HG02884 (cell line): ENCODE measurements around the gene WHRN.

Experiments used
- ATAC-seq: cut with Tn5 transposase; IDR thresholded peaks from one replicate; pipeline ENCODE4 v1.9.1; 2021; ENCODE audit warnings: mild to moderate bottlenecking, moderate library complexity; ENCODE audit not compliant: unreplicated experiment

WHRN gene

DNA sequence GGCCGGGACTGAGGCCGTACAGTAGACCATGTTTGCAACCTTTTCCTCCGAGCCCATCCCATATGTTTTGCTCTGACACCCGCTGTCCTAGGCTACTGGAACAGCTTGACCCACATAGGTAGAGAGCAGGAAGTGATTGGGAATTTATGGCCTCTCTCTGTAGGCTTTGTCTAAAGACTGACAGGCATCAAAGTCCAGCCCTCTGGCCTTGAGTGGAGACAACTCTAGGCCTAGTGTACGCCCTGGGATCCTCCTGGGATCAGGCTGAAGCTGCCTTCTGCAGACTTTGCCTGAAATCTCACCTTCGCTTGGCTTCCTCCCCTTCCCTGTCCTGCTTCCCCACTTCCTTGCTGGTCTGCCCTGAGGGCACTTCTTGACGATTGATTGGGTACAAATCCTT is 103.9 kb downstream of the WHRN start:
- no peak for ATAC-seq

DNA sequence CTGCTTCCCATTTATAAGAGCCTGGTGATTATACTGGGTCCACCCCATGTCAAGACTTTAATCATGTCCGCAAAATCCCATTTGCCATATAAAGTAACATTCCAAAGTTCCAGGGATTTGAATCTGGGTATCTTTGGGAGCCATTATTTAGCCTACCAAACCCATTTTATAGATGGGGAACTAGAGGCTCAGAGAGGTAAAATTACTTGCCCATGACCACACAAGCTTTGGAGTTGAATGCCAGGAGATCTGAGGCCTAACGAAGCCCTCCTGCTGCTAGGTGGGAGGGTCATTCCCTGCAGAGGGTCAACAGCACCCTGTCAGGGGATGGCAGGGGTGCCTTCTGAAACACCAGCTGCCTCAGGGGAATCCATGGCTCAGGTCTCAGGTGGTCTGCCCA is 104.5 kb downstream of the WHRN start:
- ATAC-seq: no peak

DNA sequence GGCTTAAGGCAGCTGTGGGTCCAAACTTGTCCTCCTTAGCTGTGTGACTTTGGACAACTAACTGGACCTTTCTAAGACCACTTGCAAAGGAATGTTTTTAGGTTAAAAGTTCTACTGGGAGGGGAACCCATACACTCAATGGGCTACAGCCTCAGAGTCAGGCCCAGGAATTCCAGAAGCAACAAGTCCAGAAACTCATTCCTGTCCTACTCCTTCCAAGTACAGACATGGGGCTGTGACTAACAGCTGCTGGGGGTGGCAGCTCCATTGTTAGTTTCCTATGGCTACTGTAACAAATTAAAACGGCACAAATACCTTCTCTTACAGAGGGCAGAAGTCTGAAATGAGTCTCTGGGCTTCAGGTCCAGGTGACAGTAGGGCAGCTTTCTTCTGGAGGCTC is 105.1 kb downstream of the WHRN start:
- no peak for ATAC-seq

DNA sequence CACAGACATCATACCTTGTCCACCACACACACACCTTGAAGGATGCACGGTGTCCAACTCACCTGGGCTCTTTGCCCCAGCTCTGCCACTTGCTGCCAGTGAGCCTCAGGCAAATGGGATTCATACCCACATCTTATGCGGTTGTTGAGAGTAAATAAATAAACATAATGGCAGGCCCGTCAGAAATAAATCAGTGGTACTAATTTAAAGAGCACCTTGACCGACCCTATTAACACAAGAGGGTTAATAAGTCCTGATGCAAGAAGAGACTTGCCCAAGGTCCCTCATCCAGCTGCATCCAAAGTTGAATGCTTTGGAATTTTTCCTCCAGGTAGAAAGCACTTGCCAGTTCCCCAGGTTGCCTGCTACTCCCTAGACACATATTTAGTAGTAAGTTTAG is 105.9 kb downstream of the WHRN start:
- no peak for ATAC-seq

DNA sequence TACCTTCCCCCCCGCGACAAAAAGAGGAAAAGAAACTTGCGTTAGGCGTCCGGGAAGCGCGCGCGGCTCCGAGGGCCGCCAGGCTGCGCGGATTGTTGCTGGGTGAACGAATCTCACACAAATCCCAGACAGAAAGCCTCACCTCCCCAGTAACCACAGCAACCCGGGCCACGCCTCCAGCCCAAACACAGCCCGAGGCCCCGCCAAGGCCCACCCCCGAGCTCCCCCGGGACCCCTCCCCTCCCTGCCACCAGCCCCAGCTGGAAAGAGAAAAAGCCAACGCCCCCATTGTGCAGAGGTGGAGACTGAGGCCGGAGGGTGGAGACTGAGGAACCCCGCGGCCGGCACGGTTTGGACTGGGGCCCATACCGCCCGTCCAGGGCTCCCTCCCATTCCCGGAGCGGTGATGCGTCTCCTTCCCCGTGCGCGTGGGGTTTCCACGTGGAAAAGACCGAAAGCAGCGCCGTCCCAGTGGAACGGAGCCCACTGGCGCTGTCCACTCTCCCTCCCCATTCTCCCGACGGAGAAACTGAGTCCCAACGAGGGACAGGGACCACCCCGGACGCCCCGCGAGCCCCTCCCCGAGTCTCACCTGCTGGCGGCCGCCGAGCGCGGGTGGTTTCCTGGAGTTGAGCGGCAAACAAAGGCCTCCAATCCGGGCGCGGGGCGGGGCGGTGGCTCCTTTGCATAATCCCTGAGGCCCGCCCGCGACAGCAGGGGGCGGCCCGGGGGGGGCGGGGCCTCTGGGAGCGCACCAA is 107.2 kb downstream of the WHRN start:
- ATAC-seq: peak; percentile 76

DNA sequence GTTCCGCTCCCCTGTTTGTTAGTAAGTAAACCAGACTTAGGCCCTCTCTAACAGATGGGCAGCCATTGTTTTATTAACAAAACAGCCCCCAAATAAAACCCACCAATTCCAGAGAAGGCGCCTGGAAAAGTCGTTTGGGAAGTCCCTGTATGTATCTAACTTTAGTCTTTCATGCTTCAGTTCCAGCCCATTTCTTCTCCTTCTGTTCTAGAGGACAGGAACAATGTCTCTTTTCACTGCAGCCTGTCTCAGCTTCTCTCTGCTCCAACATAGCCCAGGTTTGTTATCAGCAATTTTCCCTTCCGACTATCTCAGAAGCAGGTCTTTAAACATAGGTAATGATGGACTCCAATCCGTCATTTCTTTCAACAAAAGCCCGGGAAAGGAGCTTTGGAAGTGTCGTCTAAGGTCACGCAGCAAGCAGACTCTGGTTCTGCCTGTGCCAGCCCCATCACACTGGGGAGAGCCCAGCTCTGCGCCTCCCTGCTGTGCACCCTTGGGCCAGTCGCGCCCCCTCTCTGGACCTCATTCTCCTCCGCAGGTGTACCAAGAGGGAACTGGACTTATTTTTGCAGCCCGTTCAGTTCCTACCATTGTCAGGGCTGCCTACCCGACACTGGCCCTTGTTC is 107.9 kb downstream of the WHRN start:
- no peak for ATAC-seq

DNA sequence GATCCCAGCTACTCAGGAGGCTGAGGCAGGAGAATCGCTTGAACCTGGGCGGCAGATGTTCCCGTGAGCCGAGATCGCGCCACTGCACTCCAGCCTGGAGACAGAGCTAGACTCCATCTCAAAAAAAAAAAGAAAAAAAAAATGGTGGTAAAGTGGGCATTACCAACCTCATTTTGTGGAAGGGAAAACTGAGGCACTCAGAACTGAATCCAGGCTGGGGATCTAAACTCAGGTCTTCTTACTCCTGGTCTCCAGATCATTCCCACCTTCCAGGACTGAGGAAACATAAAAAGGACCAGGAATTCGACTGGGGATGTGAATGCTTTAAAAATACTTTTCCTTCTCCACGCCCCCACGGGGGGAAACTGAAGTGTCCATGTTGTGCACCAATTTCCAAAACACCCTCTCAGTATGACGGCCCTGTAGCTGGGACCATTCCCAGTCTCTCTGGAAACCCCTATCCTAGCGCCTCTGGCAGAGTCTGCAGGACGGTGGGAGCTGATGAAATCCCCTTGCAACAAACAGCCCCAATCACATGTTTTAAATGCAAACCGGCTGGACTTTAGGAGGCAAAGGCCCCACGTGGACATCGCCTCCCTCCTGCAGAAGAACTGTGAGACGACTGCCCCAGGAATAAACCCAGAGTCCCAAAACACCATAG is 108.6 kb downstream of the WHRN start:
- no peak for ATAC-seq

DNA sequence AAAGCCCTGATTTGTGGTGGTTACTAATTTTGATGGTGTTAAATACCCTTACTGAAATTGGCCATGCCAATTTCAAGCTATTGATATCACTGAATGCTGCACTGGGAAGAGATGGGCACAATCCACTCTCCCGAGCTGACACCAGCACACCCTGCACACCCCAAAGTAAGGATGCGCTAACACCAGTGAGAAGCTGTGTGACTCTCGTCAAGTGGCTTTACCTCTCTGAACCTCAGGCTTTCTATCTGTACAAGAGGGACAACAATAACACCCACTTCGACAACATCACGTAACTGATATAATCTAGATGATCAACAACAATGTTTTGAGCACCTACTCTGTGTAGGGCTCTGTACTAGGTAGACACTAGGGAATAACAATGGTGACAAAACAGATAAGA is 109.5 kb downstream of the WHRN start:
- no peak for ATAC-seq

DNA sequence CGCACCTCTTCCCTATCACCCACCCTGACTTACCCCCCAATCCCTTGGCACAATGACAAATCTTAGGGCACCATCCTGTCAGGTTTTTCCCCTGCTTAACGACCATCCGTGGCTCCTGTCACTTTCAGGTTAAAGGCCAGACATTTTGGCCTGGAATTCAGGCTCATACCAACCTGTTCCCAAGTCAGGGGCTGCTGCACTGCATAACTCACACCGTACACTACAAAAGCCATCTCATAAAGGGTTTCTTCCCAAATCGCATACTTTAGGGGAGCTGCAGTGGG is 110.0 kb downstream of the WHRN start:
- no peak for ATAC-seq

DNA sequence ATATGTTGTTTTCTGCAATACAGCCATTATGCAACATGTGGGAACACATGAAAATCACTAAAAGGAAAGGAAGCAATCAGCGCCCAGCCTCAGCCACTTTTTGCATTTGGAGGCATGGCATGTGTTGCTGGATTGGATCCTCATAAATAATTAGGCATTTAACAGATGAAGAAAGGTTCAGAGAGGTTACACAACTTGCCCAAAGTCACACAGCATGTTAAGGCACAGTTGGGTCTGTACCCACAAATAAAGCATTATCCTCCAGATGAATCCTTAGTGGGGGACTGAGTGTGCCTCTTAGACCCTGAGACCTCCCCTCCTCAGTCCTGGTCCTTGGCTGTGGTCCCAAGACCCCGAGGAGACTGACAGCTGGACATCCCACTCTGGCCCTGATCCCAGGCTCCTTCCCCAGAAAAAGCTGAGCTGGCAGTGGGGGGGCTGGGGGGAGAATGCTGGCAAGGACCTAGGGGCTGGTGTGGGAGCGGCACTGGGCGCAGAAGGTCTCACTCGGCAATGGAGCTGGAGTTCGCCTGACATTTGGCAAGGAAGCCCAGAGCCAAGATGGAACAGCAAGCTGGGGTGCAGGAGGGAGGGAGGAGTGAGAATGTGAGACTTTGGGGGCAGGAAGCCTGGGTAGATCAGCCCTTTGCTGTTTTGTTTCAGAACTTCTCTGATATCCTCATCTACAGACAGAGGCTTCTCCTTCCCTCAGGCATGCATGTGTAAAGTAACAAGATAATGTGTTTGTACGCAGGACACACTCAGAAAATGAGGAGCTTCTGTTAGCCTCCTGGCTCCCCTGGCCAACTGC is 110.5 kb downstream of the WHRN start:
- no peak for ATAC-seq

DNA sequence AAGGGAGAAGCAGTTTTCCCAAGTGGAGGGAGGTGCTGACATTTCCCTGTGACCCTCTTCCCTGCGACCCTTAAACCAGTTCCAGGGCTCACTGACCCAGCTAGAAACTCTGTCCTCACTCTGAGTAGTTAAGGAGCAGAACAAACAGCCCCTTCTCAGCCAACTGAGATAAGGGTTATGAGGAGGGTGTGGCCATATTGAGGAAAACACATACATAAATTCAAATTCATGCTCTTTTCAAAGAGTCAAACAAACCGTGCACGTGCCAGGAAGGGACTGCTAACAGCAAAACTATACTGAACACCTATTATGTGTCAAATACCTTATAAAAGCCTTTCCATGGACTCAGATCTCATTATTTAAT is 112.5 kb downstream of the WHRN start:
- no peak for ATAC-seq

DNA sequence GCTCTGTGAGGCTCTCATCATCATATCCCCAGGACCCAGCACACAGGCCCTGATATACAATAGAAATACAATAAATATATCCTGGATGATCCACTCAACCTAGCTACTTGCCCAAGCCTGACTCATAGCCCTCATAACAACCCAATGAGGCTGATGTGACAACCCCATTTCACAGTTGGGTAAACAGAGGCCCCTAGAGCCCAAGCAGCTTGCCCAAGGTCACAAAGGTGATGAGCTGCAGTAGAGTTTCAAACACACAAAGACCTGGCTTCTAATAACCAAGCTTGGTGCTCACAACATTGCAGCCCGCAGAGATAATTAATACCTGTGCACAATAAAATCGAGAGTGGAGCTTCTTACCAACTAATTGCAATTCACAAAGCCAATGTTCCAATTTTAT is 114.3 kb downstream of the WHRN start:
- ATAC-seq: no peak

DNA sequence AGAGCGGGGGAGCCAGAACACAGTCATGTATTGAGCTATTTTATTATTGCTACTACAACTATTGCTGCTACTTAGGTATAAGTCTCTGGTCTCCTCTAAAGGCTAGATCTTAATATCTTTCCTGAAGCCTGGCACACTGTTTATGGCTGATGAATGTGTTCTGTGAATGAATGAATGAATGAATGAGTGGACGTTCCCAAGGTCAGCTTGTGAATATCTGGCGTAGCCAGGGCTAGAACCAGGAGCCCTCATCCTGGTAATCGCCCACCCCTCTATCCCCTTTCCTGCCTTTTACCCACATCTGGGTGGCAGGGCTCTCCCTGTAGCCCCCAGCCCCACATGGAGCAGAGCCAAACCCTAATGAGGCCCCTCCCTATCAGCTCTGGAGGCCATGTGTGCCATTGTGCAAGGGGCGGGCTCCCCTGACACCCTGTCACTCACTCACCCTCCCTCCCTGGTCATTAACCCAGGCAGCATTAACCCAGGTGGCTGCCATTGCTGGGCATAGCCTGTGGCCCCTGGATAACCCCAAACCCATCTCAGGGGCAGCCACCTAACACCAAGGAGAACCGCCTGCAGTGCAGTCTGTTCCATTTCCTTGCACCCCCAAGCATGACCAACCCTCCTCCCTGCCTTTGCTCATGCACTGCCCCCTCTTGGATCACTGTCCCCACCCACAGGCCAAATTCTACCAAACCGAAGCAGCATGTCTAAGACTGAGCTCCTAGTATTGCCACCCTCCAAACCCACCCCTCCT is 115.5 kb downstream of the WHRN start:
- no peak for ATAC-seq

DNA sequence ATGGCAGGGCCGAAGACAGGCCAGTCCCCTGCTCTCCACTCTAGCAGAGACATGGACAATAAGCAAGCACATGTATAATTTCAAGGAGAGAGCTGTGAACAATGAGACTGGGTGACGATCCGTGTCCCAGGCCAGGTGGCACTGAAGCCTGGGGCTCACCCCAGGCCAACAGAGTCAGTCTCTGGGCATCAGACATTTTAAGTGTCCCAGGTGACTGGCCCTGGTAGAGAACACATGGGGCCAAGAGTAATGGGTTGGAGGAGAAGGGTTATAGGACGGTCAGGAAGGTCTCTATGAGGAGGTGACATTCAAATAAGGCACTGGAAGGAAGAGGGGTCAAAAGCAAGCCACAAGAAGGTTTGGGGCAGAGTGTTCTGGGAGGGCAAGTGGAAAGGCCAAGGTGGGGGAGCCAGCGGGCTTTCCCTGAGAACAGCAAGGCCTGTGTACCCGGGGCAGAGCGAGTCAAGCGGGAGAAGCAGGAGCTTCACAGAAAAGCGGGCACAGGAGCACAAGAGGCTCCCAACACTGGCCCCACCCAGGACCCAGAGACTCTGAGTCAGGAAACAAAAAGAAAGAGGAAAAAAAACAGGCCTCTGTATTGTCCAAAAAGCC is 116.4 kb downstream of the WHRN start:
- ATAC-seq: no peak

DNA sequence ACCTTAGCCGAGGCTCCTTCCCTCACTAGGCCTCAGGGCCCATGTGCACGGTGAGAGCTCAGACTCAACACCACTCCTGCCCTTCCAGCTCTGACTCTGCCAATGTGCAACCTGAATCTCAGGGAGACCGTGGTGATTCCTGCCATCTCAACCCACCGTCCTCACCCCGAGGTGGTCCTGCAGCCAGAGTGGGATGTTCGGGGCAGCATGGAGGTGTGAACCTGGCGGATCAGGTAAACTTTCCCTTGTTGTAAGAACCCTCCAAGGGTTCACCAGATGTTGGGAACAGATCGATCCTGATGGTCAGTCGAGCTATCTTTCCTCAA is 117.0 kb downstream of the WHRN start:
- ATAC-seq: no peak

DNA sequence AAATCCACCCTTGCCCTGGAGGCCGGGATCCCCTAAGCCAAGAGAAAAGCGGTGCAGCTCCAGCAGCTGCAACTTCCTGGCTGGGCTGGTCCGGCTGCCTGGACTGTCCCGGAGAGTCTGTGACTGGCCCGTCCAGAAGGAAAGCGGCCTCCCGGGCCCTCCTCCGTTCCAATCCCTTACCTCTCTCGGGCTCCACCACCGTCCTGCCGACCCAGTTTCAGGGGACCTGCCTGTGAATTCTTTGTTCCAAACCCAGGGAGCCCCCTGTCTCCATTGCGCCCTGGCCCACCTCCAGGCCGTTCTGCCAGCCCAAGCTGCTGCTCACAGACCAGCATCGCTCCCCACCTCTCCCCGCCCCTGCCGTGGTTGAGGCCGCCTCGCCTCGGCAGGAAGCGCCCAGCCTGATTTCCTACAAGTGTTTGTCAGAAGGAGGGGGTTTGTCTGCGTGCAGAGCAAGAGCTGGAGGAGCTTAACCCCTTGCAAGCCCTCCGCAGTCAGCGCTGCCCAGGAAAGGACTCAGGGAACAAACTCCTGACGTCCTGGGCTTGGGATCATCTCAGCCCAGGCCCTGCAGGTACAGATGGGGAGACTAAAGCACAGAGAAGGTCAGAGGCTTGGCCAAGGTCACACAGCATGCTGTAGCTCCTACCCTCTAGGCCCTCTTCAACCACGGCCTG is 117.5 kb downstream of the WHRN start, which contains the start of gene AKNA:
Gene AKNA, minus strand, starts transcription at position 303 of the 677 bp plus-strand sequence. CDS start 6,649 bp downstream, outside the sequence.
- no peak for ATAC-seq

DNA sequence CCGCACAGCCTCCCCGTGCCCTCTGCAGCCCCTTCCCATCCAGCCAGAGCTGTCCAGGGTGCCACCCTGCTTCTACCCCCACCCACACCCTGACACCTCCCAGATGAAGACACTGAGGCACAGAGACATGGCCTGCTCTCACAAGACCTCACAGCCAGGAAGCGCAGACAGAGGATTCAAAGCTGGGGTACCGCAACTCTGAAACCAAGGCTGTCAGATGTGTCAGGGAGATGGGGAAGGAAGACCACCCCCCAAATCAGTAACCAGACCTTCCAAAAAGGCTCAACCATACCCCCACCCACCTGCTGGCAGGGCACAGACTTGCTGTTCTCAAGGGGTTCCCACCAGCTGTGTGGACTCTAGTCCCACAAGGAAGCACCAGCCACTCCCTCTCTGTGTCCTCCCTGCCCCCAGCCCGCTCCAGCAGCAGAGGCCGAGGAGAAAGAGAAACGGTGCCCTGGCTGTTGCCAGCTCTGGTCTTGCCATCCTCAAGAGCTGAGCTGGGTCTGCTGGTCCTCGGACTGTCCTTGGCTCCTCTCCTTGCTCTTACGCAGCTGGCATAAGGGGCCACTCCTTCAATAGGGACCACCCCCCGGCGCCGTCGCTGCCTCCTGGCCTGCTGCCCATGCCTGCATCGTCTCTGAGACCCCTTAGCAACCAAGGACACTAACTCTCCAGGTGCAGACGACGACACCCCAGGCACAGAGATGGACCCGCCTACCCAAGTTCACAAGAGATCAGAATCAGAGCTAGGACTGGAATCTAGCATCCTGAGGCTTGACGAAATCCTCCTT is 118.2 kb downstream of the WHRN start:
- ATAC-seq: no peak

DNA sequence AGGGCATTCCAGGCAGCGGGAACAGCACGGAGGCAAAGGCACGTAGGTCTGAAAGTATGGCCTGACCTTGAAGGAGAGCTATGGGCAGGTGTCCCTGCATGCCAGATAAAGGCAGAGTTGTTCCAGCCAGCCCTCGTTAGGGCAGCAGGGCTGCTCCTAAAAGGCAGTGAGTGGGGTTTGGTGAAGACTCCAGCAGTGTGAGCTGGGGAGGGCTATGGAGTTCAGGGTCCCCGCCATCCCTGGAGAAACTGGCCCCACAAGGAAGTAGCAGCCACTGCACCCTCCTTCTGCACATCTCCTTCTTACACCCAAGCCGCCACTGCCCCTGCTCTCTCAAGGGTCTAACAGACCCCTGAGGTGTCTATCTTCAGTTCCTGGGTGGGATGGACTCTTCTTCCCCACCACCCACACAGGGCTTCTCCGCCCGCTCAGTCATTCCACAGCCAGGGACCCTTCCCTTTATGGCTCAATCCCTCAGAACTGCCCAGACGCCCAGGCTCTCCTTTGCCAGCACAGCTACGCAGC is 118.8 kb downstream of the WHRN start:
- ATAC-seq: no peak
